AG09309 (cell line): ENCODE data around the gene SCMH1.
"Not testable (repeated sequence)": the region's sequence is repeated elsewhere in the genome, so short reads cannot be mapped to it uniquely, and the experiment has no call there.

Experiments used
- DNase-seq: peaks from one replicate; pipeline ENCODE4 v3.0.0-alpha.2; 2010; ENCODE audit warnings: low read depth
- H3K4me3 ChIP-seq: 2 replicates; pipeline ENCODE4 v1.5.1; 2011; ENCODE audit warnings: mild to moderate bottlenecking, low read depth, low read length, moderate library complexity; ENCODE audit not compliant: control insufficient read depth
- TF ChIP-seq, protein P1 (sequence below): IDR thresholded peaks from 2 replicates; pipeline ENCODE4 v1.5.1; 2011; ENCODE audit warnings: mild to moderate bottlenecking, low read depth, low read length, inconsistent platforms; ENCODE audit not compliant: insufficient read depth, control insufficient read depth; ENCODE audit errors: missing control alignments

The SCMH1 gene

DNA sequence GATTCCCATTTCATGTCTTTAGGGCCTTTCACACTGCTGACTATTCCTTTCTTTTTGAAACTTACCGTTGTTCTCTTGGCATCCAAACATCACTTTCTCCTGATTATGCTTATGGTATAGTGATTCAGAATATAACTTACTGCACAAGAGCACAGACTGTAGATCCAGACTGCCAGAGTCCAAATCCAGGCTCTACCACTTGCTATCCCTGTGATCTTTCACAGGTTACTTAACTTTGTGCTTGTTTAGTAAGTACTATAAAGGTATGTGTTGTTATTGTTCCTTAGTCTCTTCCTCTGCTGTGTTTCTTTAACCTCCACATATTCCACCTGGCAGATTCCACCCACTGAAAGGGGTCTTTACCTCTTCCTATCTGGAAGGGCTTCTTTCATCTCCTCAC lies 8.4 kb downstream of the SCMH1 start:
- DNase-seq, result no peak
- H3K4me3 ChIP-seq, result no peak overlapping the region
- TF ChIP-seq, protein P1, sequence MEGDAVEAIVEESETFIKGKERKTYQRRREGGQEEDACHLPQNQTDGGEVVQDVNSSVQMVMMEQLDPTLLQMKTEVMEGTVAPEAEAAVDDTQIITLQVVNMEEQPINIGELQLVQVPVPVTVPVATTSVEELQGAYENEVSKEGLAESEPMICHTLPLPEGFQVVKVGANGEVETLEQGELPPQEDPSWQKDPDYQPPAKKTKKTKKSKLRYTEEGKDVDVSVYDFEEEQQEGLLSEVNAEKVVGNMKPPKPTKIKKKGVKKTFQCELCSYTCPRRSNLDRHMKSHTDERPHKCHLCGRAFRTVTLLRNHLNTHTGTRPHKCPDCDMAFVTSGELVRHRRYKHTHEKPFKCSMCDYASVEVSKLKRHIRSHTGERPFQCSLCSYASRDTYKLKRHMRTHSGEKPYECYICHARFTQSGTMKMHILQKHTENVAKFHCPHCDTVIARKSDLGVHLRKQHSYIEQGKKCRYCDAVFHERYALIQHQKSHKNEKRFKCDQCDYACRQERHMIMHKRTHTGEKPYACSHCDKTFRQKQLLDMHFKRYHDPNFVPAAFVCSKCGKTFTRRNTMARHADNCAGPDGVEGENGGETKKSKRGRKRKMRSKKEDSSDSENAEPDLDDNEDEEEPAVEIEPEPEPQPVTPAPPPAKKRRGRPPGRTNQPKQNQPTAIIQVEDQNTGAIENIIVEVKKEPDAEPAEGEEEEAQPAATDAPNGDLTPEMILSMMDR, result no peak

GRCh38 chr1:41232305-41232704 lies 9.8 kb downstream of the SCMH1 start:
- H3K4me3 ChIP-seq, result no peak overlapping the region
- TF ChIP-seq, protein P1, result no peak
- DNase-seq, result no peak

DNA sequence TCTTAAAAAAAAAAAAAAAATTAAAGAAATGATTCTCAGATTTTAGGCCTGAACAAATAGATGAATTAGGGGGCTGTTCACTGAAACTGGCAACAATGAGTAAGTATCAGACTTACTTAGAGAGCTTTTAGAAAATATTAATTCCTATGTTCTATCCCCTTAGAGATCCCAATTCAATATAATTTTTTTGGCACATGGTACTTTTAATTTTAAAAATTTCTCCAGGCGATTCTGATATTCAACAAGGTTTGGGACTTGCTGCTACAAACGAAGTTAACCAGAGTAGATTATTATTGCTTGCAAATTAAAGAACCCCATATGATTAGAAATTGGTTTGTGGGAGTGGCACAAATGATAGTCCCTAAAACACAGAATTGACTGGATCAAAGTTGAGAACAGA lies 11.4 kb downstream of the SCMH1 start:
- no peak overlapping the region for H3K4me3 ChIP-seq
- DNase-seq, result no peak
- TF ChIP-seq, protein P1, result no peak

GRCh38 chr1:41229219-41229618 lies 12.9 kb downstream of the SCMH1 start:
- DNase-seq, H3K4me3 ChIP-seq: not testable (repeated sequence)

GRCh38 chr1:41226815-41227434 lies 15.2 kb downstream of the SCMH1 start:
- TF ChIP-seq, protein P1, result no peak
- no peak overlapping the region for H3K4me3 ChIP-seq
- DNase-seq, result no peak

- no peak for DNase-seq
- H3K4me3 ChIP-seq, result no peak overlapping the region
- TF ChIP-seq, protein P1, result no peak
These were observed 16.6 kb downstream of the SCMH1 start for GRCh38 chr1:41225495-41225894.

DNA sequence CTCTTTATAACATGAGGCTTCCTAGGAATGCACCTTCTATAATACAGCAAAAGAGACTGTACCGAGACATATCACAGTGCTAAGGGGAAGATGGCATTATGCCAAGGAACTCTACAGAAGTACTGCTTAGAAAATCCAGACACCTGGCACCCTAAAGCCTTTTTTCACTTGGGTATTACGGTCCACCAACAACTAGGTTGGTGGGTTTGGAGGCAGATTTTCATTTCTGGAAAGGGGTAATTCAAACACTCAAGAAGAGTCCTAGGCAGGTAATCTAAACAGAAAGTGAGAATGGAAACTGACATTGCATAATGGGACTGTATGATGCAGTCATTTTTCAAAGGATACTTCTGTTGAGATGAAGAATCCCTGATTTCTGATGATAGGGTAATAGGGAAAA lies 19.6 kb downstream of the SCMH1 start:
- TF ChIP-seq, protein P1, result no peak
- DNase-seq, result no peak
- H3K4me3 ChIP-seq, result no peak overlapping the region
